Activated T-cell treated with anti-CD3 and anti-CD28 coated beads for 48 hours (primary cell): ENCODE results near the gene TNRC6C.
"Not testable (repeated sequence)": the region's sequence is repeated elsewhere in the genome, so short reads cannot be mapped to it uniquely, and the experiment has no call there.

Source experiments
- DNase-seq: peaks from one replicate; pipeline ENCODE4 v3.0.0-alpha.2; 2020; ENCODE audit warnings: low read depth

The TNRC6C gene

GRCh38 chr17:78082355-78082872, 123.9 kb downstream of the TNRC6C start:
- DNase-seq, result not testable (repeated sequence)

- no peak for DNase-seq
Observed at GRCh38 chr17:78082988-78083387, 124.5 kb downstream of the TNRC6C start.

- DNase-seq, result no peak
Observed at GRCh38 chr17:78086740-78087139, 128.2 kb downstream of the TNRC6C start.

- DNase-seq, result no peak
Observed at GRCh38 chr17:78088529-78088928, 130.0 kb downstream of the TNRC6C start.

GRCh38 chr17:78089576-78090281, 131.2 kb downstream of the TNRC6C start:
- no peak for DNase-seq

- DNase-seq, result no peak
Observed at GRCh38 chr17:78092794-78093324, 134.4 kb downstream of the TNRC6C start.

- DNase-seq, result no peak
Observed at GRCh38 chr17:78095035-78095434, 136.5 kb downstream of the TNRC6C start.

- no peak for DNase-seq
Observed at GRCh38 chr17:78096093-78096492, 137.6 kb downstream of the TNRC6C start.

GRCh38 chr17:78101112-78101511, 142.6 kb downstream of the TNRC6C start:
- no peak for DNase-seq

GRCh38 chr17:78101542-78101941, 143.0 kb downstream of the TNRC6C start:
- DNase-seq, result no peak

GRCh38 chr17:78103311-78103710, 144.8 kb downstream of the TNRC6C start:
- no peak for DNase-seq

- no peak for DNase-seq
Observed at GRCh38 chr17:78104540-78104941, 146.0 kb downstream of the TNRC6C start.

- DNase-seq, result no peak
Observed at GRCh38 chr17:78105101-78105500, 146.6 kb downstream of the TNRC6C start.

- no peak for DNase-seq
Observed at GRCh38 chr17:78105551-78105950, 147.0 kb downstream of the TNRC6C start.

- no peak for DNase-seq
Observed at GRCh38 chr17:78106211-78106610, 147.7 kb downstream of the TNRC6C start.

GRCh38 chr17:78107457-78107856, 149.0 kb downstream of the TNRC6C start:
- no peak for DNase-seq

- DNase-seq, result no peak
Observed at GRCh38 chr17:78107976-78108725, 149.6 kb downstream of the TNRC6C start.

- DNase-seq, result no peak
Observed at GRCh38 chr17:78108726-78109488, 150.4 kb downstream of the TNRC6C start.

- no peak for DNase-seq
Observed at GRCh38 chr17:78109489-78109761, 150.9 kb downstream of the TNRC6C start.

- DNase-seq, result no peak
Observed at GRCh38 chr17:78110363-78111015, 152.0 kb downstream of the TNRC6C start.

GRCh38 chr17:78111016-78111726, 152.7 kb downstream of the TNRC6C start:
- DNase-seq, result no peak
